Skin of body (tissue), 3 donors: Measurements from ENCODE around the gene HTT-AS. TPM values are rescaled to one million over a fixed set of nuclear protein-coding genes. Genes with fewer than 3 reads are reported as not detected.

Experiments
- DNase-seq: peaks from one replicate; lab custom pipeline; 2025; lab: John Stamatoyannopoulos, UW
- small RNA-seq: library from RNA; depleted of rRNA; stranded (forward); fragments of <200 nt; gene quantifications from one replicate; pipeline ENCODE3, GENCODE V24; 2014; ENCODE audit warnings: low replicate concordance
- total RNA-seq: library from RNA; depleted of rRNA; stranded (reverse); fragments of >200 nt; gene quantifications from one replicate; pipeline ENCODE4 v1.2.3, GENCODE V29; 2014

Gene HTT-AS
- total RNA-seq, 1 donor from 2014 or later, result not detected

DNA sequence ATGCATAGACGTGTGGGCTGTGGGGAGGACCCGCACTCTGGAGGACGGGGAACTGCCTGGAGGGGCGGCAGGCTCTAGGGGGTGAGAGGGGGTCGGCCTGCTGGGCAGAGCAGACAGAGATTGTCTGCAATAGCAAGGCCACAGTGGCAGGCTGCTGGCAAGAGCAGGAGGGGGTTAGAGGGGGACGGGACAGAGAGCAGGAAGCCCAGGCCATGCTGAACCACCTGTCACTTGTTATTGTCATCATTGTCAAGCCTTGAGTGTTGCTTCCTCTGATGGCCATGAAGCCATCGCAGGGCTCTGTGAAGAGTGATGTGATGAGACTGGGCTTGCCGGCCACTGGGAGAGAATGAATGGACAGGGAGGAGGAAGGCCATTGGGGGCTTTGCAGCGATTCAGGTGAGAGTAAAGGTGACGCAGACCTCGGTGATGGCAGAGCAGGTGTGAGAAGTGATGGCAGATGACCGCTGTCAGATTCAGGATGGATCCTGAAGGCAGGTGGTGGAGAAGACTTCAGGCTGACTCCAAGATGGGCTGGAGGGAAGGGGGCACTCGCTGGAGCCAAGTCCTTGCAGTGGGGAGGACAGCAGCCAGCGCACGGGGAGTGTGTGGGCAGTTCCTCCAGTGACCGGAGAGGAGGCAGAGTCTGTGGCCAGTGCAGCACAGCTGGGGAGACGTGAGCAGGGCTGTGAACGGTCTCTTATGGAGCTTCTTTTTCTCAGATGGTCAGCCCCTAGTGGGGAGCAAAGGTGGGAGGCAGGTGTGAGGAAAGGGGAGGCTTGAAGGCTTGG, 43.6 kb downstream of the HTT-AS start:
- no peak for DNase-seq

GRCh38 chr4:3029464-3029863, 44.9 kb downstream of the HTT-AS start:
- DNase-seq, result no peak

GRCh38 chr4:3026540-3026939, 47.8 kb downstream of the HTT-AS start:
- DNase-seq, result no peak

DNA sequence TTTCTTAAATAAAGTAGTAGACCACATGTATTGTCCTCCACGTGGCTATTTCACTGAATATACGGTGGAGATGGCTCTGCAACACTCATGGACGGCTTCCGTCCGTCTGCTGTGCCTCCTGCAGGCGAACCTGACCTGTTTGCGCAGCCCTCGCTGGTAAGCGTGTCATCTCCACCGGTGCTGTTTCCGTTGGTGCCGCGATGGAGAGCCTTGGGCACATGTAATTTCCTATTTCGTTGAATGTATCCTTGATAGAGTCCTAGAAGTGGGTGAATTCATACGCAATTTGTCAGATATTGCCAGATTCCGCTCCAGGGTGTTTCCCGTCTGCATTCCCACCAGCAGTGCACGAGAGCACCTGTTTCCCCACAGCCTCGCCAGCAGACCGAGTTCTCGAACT, 48.5 kb downstream of the HTT-AS start:
- DNase-seq, result no peak

DNA sequence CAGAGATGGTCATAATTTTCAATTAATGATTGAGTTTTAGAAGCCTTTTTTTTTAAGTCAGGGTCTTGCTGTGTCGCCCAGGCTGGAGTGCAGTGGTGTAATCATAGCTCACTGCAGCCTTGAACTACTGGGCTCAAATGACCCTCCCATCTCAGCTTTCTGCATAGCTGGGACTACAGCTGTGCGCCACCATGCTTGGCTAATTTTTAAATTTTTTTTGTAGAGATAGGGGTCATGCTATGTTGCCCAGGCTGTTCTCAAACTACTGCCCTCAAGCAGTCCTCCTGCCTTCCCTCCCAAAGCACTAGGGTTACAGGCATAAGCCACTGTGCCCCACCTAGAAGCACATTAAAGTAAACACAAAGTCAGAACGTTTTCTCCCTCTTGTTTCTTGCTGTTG, 51.7 kb downstream of the HTT-AS start:
- DNase-seq, result no peak

GRCh38 chr4:3022112-3022511, 52.2 kb downstream of the HTT-AS start:
- no peak for DNase-seq

DNA sequence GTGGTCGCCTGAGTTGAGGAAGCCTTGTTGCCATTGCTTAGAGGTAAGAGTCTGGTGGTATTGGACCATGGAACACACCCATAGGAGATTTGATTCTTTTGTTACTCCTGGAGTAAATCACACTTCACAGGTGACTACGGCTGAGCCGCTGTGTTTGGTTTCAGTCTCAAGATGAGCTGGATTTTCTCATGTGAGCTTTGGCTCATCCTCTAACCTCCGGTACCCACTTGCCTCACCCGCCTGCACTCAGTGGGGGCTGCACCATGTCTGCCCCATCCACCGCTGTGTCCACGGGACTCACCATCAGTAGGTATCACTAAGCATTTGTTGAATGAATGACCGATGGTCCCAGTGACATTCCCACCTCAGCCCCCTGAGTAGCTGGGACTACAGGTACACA, 52.7 kb downstream of the HTT-AS start:
- DNase-seq, result no peak

- DNase-seq, result no peak
Observed at GRCh38 chr4:3021127-3021526, 53.2 kb downstream of the HTT-AS start.

DNA sequence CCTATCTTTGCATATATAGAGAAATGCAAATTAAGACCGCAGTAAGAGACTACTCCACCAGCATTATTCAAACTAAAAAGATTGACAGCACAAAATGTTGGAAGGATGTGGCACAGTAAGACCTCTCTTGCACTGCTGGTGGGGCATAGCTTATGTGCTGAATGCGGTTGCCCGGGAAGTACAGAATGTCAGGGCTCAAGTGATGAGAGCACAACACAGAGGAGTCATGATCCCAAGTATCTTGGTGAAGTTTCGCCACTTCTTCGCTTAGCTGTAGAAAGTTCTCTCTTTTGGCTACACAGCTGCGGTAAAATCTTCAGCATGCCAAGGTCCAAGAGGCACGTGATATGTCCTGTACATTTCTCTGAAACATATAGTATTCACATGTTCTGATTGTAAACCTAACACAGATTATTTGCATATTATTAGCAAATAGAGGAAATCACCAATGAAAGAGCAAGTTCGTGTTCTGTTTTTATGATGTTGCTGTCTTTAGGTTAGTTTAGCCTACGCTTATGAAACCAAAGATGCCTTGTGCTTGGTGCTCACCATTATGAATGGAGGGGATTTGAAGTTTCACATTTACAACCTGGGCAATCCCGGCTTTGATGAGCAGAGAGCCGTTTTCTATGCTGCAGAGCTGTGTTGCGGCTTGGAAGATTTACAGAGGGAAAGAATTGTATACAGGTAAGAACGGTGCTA, 55.0 kb downstream of the HTT-AS start:
- no peak for DNase-seq

- no peak for DNase-seq
Observed at GRCh38 chr4:3017504-3017903, 56.8 kb downstream of the HTT-AS start.

DNA sequence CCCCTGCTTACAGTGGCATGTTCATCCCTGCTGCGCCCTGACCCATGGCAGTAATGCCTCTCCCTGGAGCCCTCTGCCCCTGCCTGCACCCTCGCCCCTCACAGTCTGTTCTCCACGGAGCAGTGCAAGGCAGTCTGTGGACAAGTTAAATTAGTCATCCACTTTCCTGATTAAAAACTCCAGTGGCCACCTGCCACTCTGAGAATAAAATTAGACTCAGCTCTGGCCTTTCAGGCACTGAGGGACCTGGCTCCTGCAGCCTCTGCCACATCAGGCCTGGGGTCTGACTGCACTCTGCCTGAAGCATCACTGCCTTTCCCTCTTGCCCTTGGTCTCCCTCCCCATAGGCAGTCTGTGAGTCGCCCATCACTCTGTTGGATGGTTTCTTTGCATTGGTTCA, 57.4 kb downstream of the HTT-AS start:
- no peak for DNase-seq

DNA sequence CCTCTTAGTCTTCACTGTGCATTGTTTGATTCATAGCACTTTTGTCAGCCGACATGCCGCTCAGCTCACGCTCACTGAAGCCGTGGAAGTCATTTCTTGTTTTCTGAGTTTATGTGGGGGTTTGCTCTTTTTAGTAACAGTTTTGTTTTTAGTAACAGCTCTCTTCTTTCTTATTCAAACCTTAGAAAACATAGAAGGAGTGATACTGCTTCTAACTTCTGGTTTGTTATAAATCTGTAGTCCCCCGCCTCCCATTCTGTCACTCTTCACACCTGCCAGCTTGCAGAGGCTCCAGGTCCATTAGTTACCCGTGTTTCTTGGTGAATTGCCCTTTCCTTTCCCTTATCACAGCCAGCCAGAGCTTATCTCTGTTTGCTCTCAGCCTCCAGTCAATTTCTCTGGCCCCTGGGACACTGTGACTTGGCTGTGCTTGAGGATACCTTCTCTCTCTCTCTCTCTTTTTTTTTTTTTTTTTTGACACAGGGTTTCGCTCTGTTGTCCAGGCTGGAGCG, 60.4 kb downstream of the HTT-AS start:
- no peak for DNase-seq

Small RNA genes lying within 50 kb of the gene (small RNA-seq; reads per million reads assigned to genes)
- gene RF02134 (not detected), gene RF02135 (not detected), gene RNU6-204P (not detected)

Other genes starting within 250 kb of the HTT-AS start
- gene ADD1, start 230.7 kb downstream of the HTT-AS start, total RNA-seq, result 159 TPM
- gene NOP14, start 111.1 kb downstream of the HTT-AS start, total RNA-seq, result 11.2 TPM
- gene GRK4, start 111.0 kb downstream of the HTT-AS start, total RNA-seq, result 7.5 TPM
- 56.2 TPM for gene HTT, start 143 bp upstream of the HTT-AS start, total RNA-seq
- 0.39 TPM for gene MSANTD1, start 174.6 kb upstream of the HTT-AS start, total RNA-seq
- 35.0 TPM for gene RGS12, start 218.5 kb upstream of the HTT-AS start, total RNA-seq